ENCODE results near the gene GABRB1.

GRCh38 chr4:47109379-47109778, 78.0 kb downstream of the GABRB1 start:
- TF ChIP-seq POLR2AphosphoS5 (IDR thresholded peaks at IDR 0.05; ENCODE audit: borderline replicate concordance, low read depth, low read length) (no peak), EZH2 (IDR thresholded peaks at IDR 0.05) (no peak), FOXP2 (optimal IDR thresholded peaks at IDR 0.05; ENCODE audit: control extremely low read depth, extremely low read length, insufficient read depth) (no peak)

All from SK-N-MC (cell line).